HS-27A (cell line): ENCODE results near the gene ARHGEF12.

Experiments used
- DNase-seq: peaks from one replicate; pipeline ENCODE4 v3.0.0-alpha.2; 2012; ENCODE audit warnings: low read depth, missing footprints

ARHGEF12 gene

GRCh38 chr11:120335908-120336640 lies at the start of gene ARHGEF12:
ARHGEF12 (plus strand) TSS chr11:120336413; CDS start chr11:120337244, 831 bp downstream.
- DNase-seq: no peak

GRCh38 chr11:120288021-120288420 lies 48.2 kb upstream of the ARHGEF12 start:
- no peak for DNase-seq

- no peak for DNase-seq
These were observed 46.8 kb upstream of the ARHGEF12 start for GRCh38 chr11:120289426-120289825.

- DNase-seq: no peak
These were observed 45.3 kb upstream of the ARHGEF12 start for GRCh38 chr11:120290956-120291355.

- no peak for DNase-seq
These were observed 43.0 kb upstream of the ARHGEF12 start for GRCh38 chr11:120293038-120293800.

GRCh38 chr11:120294096-120294495 lies 42.1 kb upstream of the ARHGEF12 start:
- no peak for DNase-seq

- no peak for DNase-seq
These were observed 41.1 kb upstream of the ARHGEF12 start for GRCh38 chr11:120295099-120295498.

GRCh38 chr11:120296554-120296953 lies 39.7 kb upstream of the ARHGEF12 start:
- DNase-seq: no peak

- no peak for DNase-seq
These were observed 37.8 kb upstream of the ARHGEF12 start for GRCh38 chr11:120298461-120298860.

- no peak for DNase-seq
These were observed 34.0 kb upstream of the ARHGEF12 start for GRCh38 chr11:120302001-120302805.

GRCh38 chr11:120303004-120303637 lies 33.1 kb upstream of the ARHGEF12 start:
- no peak for DNase-seq

- DNase-seq: no peak
These were observed 31.7 kb upstream of the ARHGEF12 start for GRCh38 chr11:120304526-120304925.

- no peak for DNase-seq
These were observed 30.9 kb upstream of the ARHGEF12 start for GRCh38 chr11:120305286-120305685.

GRCh38 chr11:120306519-120307242 lies 29.5 kb upstream of the ARHGEF12 start:
- no peak for DNase-seq

- no peak for DNase-seq
These were observed 28.7 kb upstream of the ARHGEF12 start for GRCh38 chr11:120307476-120307875.

GRCh38 chr11:120308081-120308480 lies 28.1 kb upstream of the ARHGEF12 start:
- DNase-seq: no peak

- DNase-seq: no peak
These were observed 25.3 kb upstream of the ARHGEF12 start for GRCh38 chr11:120310870-120311269.

- no peak for DNase-seq
These were observed 21.4 kb upstream of the ARHGEF12 start for GRCh38 chr11:120314861-120315260.

- DNase-seq: no peak
These were observed 19.1 kb upstream of the ARHGEF12 start for GRCh38 chr11:120316880-120317688.

GRCh38 chr11:120317689-120318480 lies 18.3 kb upstream of the ARHGEF12 start:
- DNase-seq: no peak
